Central memory CD4-positive, alpha-beta T cell (primary cell): ENCODE measurements around the gene MAP3K4.

Experiments used
- DNase-seq: peaks from one replicate; pipeline ENCODE4 v3.0.0; 2022
- total RNA-seq, 3 experiments: gene quantifications; one replicate each; lab custom pipeline; 2026; lab: John Stamatoyannopoulos, UW

MAP3K4 gene
- 94.8 to 146 (median 110) reads per million in 3 experiments for total RNA-seq

- DNase-seq: peak; percentile 82
Observed at GRCh38 chr6:160991406-160992060, at the start of gene MAP3K4. Gene MAP3K4 (plus strand): TSS chr6:160991769. CDS start chr6:160991932, 163 bp downstream.

GRCh38 chr6:160943997-160944396, 47.6 kb upstream of the MAP3K4 start:
- no peak for DNase-seq

GRCh38 chr6:160945516-160946177, 45.9 kb upstream of the MAP3K4 start:
- no peak for DNase-seq

GRCh38 chr6:160949531-160949930, 42.0 kb upstream of the MAP3K4 start:
- DNase-seq: no peak

- DNase-seq: no peak
Observed at GRCh38 chr6:160950507-160950906, 41.1 kb upstream of the MAP3K4 start.

- no peak for DNase-seq
Observed at GRCh38 chr6:160951187-160952030, 40.2 kb upstream of the MAP3K4 start.

GRCh38 chr6:160952633-160953281, 38.8 kb upstream of the MAP3K4 start:
- DNase-seq: no peak

GRCh38 chr6:160955508-160956295, 35.9 kb upstream of the MAP3K4 start:
- DNase-seq: no peak

- no peak for DNase-seq
Observed at GRCh38 chr6:160956300-160957035, 35.1 kb upstream of the MAP3K4 start.

GRCh38 chr6:160959726-160960435, 31.7 kb upstream of the MAP3K4 start:
- DNase-seq: no peak

- no peak for DNase-seq
Observed at GRCh38 chr6:160960839-160961238, 30.7 kb upstream of the MAP3K4 start.

- no peak for DNase-seq
Observed at GRCh38 chr6:160962835-160963623, 28.5 kb upstream of the MAP3K4 start.

- DNase-seq: no peak
Observed at GRCh38 chr6:160963651-160964050, 27.9 kb upstream of the MAP3K4 start.

GRCh38 chr6:160965893-160966292, 25.7 kb upstream of the MAP3K4 start:
- no peak for DNase-seq

GRCh38 chr6:160966493-160967229, 24.9 kb upstream of the MAP3K4 start:
- DNase-seq: no peak

- no peak for DNase-seq
Observed at GRCh38 chr6:160967351-160967750, 24.2 kb upstream of the MAP3K4 start.

- DNase-seq: no peak
Observed at GRCh38 chr6:160967833-160968232, 23.7 kb upstream of the MAP3K4 start.

GRCh38 chr6:160971171-160971570, 20.4 kb upstream of the MAP3K4 start:
- no peak for DNase-seq

- no peak for DNase-seq
Observed at GRCh38 chr6:160972111-160972510, 19.5 kb upstream of the MAP3K4 start.
